HepG2 (cell line): ENCODE results near the gene MYO1G. TPM values are rescaled to one million over a fixed set of nuclear protein-coding genes. Genes with fewer than 3 reads are reported as not detected.

Experiments
- CC2D1A ChIP-seq: sonication (generic); formaldehyde crosslinking; IDR thresholded peaks from 2 replicates; pipeline ENCODE4 v1.8.1; 2023; ENCODE audit warnings: mild to moderate bottlenecking, missing genetic modification reagents
- MAF1 ChIP-seq: sonication (generic); formaldehyde crosslinking; IDR thresholded peaks from 2 replicates; pipeline ENCODE4 v1.5.0; 2020; ENCODE audit warnings: missing genetic modification reagents, borderline replicate concordance
- NPAS2 ChIP-seq: sonication (generic); formaldehyde crosslinking; IDR thresholded peaks from 2 replicates; pipeline ENCODE4 v1.8.0; 2022; ENCODE audit warnings: mild to moderate bottlenecking, missing genetic modification reagents, borderline replicate concordance
- POLR2A ChIP-seq, 2 experiments: IDR thresholded peaks; 2 replicates each; pipeline ENCODE4 v1.6.1; 2011; ENCODE audit warnings: low read depth in 2 of 2, low read length in 2 of 2, mild to moderate bottlenecking in 1 of 2, moderate library complexity in 1 of 2; ENCODE audit not compliant: insufficient read depth in 1 of 2
- RCOR2 ChIP-seq: IDR thresholded peaks from 2 replicates; pipeline ENCODE4 v1.6.1; 2016; ENCODE audit warnings: missing biosample characterization, missing genetic modification reagents
- RXRA ChIP-seq: sonication (generic); formaldehyde crosslinking; IDR thresholded peaks from 2 replicates; pipeline ENCODE4 v1.5.1; 2020; ENCODE audit warnings: missing genetic modification reagents
- SOX13 ChIP-seq, 3 experiments: fragments of 450-650 bp in 1 of 3; sonication (generic) in 1 of 3; formaldehyde crosslinking in 1 of 3; IDR thresholded peaks in 2 of 3; conservative IDR thresholded peaks in 1 of 3; 2 replicates each; pipeline versions ENCODE4 v1.5.0 to v1.6.1; 2016 to 2020; ENCODE audit warnings: antibody characterized with exemption in 1 of 3, mild to moderate bottlenecking in 1 of 3, missing compliant biosample characterization in 1 of 3, missing genetic modification reagents in 1 of 3, moderate library complexity in 1 of 3
- TEAD3 ChIP-seq: optimal IDR thresholded peaks from 2 replicates; pipeline ENCODE3; 2016; ENCODE audit warnings: borderline replicate concordance
- ZBTB7B ChIP-seq: sonication (generic); formaldehyde crosslinking; IDR thresholded peaks from 2 replicates; pipeline ENCODE4 v1.4.0; 2020; ENCODE audit warnings: missing genetic modification reagents
- ZFX ChIP-seq: sonication (generic); formaldehyde crosslinking; IDR thresholded peaks from 2 replicates; pipeline ENCODE4 v1.4.0; 2020; ENCODE audit warnings: mild to moderate bottlenecking, low read depth, missing genetic modification reagents, moderate library complexity
- ZNF12 ChIP-seq: sonication (generic); formaldehyde crosslinking; IDR thresholded peaks from 2 replicates; pipeline ENCODE4 v1.5.0; 2020; ENCODE audit warnings: missing genetic modification reagents
- polyA plus RNA-seq, 8 experiments: library from polyadenylated mRNA; depleted of rRNA in 3 of 8; stranded (reverse) in 7 of 8; unstranded in 1 of 8; fragments of >200 nt; fragmentation: Illumina TruSeq in 4 of 8; extraction: Trizol in 4 of 8; gene quantifications; 2 replicates each; pipeline versions ENCODE4 v1.2.1 to v1.2.3, GENCODE V29; 2011 to 2016; ENCODE audit warnings: low read depth in 4 of 8, missing spikeins in 1 of 8, mixed read lengths in 1 of 8; ENCODE audit not compliant: insufficient read depth in 1 of 8
- total RNA-seq, 5 experiments: library from RNA; depleted of rRNA; stranded (reverse); fragments of >200 nt; fragmentation: Illumina TruSeq; extraction: Trizol; gene quantifications; 2 replicates each; pipeline ENCODE4 v1.2.3, GENCODE V29; 2016; ENCODE audit warnings: low read depth in 1 of 5
- TF ChIP-seq, protein P1 (sequence below): sonication (generic); formaldehyde crosslinking; IDR thresholded peaks from 2 replicates; pipeline ENCODE4 v1.4.0; 2020; ENCODE audit warnings: mild to moderate bottlenecking, missing genetic modification reagents
- TF ChIP-seq, protein P2 (sequence below): sonication (generic); formaldehyde crosslinking; IDR thresholded peaks from 2 replicates; pipeline ENCODE4 v1.5.1; 2020; ENCODE audit warnings: mild to moderate bottlenecking, missing genetic modification reagents, moderate library complexity
- TF ChIP-seq, protein P3 (sequence below): sonication (generic); formaldehyde crosslinking; IDR thresholded peaks from 2 replicates; pipeline ENCODE4 v1.4.0; 2020; ENCODE audit warnings: missing genetic modification reagents

MYO1G gene
- total and polyA plus RNA-seq, 2 of the 13 experiments (the other 11 are each of a cell fraction or from before 2014, with no cell fraction given) = 0.29 to 1.1 TPM

DNA sequence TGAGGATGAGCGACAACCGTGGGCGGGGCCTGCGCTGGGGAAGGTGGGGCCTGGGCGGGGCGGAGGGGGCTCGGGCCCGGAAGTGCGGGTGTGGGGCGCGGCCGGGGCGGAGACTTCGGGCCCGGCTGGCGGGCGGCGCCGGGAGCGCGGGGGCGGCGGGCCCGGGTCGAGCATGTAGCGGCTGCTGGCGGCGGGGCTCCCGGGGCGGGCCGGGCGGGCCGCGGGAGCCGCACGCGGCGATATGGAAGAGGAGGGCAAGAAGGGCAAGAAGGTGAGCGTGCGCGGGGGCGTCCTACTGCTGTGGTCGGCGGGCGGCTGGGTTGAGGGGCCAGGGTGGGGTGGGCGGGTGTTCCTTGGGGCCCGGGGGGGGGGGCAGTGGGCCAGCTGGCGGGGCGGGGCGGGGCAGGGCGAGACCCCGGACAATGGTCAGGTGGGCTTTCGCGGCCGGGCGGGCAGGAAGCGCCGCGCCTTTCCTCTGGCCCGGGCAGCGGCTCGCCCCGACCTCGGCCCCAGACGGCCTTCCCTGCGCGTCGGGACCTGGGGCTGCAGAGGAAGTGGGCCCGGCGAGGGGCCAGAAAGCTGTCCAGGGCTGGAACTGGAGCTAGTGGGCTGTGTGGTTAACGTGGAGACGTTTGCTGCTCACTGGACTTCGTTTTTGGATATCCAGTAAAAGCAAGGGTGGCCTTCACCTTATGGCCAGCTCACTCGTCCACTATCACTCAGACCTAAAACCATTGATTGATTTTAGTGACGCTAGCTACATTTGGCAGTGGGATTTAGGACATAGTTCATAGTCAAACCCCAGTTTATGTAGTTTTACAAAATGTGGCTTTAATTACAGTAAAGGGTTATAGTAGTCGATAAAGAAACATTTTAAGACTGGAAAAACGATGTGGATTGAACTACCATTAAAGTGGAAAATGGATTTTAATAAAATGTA, 21.5 kb upstream of the MYO1G start, which contains the start of gene CCM2 (continued):
- no peak for TF ChIP-seq CC2D1A (CRISPR knock-in tag)
- TF ChIP-seq TEAD3 (CRISPR knock-in tag) = peak; percentile 22
- no peak for TF ChIP-seq RCOR2 (CRISPR knock-in tag)
- TF ChIP-seq NPAS2 (CRISPR knock-in tag) = 0 out of 2 replicates have a peak, but pooled peaks have one; percentile 21
- TF ChIP-seq POLR2A (IDR thresholded peaks at IDR 0.05; ENCODE audit: insufficient read depth in 1 of 2, low read depth in 2 of 2, low read length in 2 of 2) = 0 out of 4 replicates have a peak, but pooled peaks of 1 of the 2 experiments have one; percentile 41
- peak; percentile 63; the same call in 1 of the 2 replicates for TF ChIP-seq ZBTB7B (CRISPR knock-in tag)
- TF ChIP-seq, protein P1, sequence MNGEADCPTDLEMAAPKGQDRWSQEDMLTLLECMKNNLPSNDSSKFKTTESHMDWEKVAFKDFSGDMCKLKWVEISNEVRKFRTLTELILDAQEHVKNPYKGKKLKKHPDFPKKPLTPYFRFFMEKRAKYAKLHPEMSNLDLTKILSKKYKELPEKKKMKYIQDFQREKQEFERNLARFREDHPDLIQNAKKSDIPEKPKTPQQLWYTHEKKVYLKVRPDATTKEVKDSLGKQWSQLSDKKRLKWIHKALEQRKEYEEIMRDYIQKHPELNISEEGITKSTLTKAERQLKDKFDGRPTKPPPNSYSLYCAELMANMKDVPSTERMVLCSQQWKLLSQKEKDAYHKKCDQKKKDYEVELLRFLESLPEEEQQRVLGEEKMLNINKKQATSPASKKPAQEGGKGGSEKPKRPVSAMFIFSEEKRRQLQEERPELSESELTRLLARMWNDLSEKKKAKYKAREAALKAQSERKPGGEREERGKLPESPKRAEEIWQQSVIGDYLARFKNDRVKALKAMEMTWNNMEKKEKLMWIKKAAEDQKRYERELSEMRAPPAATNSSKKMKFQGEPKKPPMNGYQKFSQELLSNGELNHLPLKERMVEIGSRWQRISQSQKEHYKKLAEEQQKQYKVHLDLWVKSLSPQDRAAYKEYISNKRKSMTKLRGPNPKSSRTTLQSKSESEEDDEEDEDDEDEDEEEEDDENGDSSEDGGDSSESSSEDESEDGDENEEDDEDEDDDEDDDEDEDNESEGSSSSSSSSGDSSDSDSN (CRISPR knock-in tag) = peak; percentile 42
- no peak for TF ChIP-seq MAF1 (CRISPR knock-in tag)
- TF ChIP-seq ZFX (CRISPR knock-in tag) = peak; percentile 69
- TF ChIP-seq, protein P2, sequence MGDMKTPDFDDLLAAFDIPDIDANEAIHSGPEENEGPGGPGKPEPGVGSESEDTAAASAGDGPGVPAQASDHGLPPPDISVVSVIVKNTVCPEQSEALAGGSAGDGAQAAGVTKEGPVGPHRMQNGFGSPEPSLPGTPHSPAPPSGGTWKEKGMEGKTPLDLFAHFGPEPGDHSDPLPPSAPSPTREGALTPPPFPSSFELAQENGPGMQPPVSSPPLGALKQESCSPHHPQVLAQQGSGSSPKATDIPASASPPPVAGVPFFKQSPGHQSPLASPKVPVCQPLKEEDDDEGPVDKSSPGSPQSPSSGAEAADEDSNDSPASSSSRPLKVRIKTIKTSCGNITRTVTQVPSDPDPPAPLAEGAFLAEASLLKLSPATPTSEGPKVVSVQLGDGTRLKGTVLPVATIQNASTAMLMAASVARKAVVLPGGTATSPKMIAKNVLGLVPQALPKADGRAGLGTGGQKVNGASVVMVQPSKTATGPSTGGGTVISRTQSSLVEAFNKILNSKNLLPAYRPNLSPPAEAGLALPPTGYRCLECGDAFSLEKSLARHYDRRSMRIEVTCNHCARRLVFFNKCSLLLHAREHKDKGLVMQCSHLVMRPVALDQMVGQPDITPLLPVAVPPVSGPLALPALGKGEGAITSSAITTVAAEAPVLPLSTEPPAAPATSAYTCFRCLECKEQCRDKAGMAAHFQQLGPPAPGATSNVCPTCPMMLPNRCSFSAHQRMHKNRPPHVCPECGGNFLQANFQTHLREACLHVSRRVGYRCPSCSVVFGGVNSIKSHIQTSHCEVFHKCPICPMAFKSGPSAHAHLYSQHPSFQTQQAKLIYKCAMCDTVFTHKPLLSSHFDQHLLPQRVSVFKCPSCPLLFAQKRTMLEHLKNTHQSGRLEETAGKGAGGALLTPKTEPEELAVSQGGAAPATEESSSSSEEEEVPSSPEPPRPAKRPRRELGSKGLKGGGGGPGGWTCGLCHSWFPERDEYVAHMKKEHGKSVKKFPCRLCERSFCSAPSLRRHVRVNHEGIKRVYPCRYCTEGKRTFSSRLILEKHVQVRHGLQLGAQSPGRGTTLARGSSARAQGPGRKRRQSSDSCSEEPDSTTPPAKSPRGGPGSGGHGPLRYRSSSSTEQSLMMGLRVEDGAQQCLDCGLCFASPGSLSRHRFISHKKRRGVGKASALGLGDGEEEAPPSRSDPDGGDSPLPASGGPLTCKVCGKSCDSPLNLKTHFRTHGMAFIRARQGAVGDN (CRISPR knock-in tag) = no peak; the same call in 1 of the 2 replicates
- TF ChIP-seq SOX13 (IDR thresholded peaks at IDR 0.05) = no peak
- TF ChIP-seq SOX13 (CRISPR knock-in tag; conservative IDR thresholded peaks at IDR 0.05 in 1 of 2, IDR thresholded peaks at IDR 0.05 in 1 of 2) = 0 out of 4 replicates have a peak, but pooled peaks of 1 of the 2 experiments have one; percentile 5
- TF ChIP-seq, protein P3, sequence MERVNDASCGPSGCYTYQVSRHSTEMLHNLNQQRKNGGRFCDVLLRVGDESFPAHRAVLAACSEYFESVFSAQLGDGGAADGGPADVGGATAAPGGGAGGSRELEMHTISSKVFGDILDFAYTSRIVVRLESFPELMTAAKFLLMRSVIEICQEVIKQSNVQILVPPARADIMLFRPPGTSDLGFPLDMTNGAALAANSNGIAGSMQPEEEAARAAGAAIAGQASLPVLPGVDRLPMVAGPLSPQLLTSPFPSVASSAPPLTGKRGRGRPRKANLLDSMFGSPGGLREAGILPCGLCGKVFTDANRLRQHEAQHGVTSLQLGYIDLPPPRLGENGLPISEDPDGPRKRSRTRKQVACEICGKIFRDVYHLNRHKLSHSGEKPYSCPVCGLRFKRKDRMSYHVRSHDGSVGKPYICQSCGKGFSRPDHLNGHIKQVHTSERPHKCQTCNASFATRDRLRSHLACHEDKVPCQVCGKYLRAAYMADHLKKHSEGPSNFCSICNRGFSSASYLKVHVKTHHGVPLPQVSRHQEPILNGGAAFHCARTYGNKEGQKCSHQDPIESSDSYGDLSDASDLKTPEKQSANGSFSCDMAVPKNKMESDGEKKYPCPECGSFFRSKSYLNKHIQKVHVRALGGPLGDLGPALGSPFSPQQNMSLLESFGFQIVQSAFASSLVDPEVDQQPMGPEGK (CRISPR knock-in tag) = peak; percentile 32; the same call in 1 of the 2 replicates
- TF ChIP-seq ZNF12 = no peak
- TF ChIP-seq RXRA = 0 out of 2 replicates have a peak, but pooled peaks have one; percentile 19
- TF ChIP-seq, all 625 proteins: peak for 40
